HL-60/S4 (cell line): ENCODE measurements around the gene GAS7.
"Not testable (repeated sequence)": the region's sequence is repeated elsewhere in the genome, so short reads cannot be mapped to it uniquely, and the experiment has no call there.

Experiments
- in situ Hi-C: fragments of 300-500 bp; cut with MboI; formaldehyde crosslinking; loops from 2 replicates; pipeline ENCODE4 v1.14.3; 2022; ENCODE audit warnings: low sequenced_read_pairs

The GAS7 gene

DNA sequence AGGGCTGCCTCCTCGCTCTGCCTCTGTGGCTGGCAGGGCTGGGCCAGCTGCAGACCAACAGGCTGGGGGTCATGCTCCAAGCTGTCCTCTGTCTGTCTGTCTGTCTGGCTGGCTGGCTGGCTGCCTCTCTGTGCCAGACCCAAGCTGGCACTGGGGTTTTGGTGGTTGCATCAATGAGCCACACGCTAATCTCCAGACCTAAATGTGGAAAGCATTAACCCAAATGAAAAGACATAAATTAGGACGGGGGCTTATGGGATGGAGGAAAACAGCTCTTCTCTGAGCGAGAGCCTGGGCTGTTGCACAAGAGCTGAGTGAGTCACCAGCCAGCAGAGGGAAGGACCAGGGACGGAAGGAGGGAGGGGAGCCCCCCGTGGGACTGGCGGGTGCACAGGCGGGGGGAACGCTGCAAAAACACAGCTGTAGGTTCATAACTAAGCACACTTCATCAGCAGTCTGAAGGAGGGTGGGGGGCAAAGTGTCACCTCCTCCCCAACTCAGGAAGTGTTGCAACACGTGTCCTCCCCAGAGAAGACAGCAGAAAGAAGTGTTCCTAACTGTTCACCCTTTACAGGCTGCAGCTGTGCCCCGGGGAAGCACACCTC is 83.4 kb downstream of the GAS7 start:
- in situ Hi-C loops = no loop called here

DNA sequence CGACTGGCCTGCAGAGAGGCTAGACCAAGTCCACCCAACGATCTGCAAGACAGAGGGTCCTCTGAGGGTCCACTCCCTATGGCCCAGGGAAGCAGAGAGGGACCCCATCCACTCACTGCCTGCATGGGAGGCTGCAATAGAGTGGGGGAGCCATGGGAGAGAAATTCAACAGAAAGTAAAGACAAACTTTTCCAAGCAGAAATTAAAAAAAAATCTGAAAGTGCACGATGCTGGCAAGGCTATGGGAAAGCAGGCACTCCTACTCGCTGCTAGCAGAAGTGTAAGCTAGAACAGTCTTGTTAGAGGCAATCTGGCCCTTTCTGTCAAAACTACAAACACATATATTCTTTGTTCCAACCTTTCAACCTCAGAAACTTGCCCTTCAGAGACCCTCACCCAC is 85.4 kb downstream of the GAS7 start:
- in situ Hi-C loops = no loop called here

DNA sequence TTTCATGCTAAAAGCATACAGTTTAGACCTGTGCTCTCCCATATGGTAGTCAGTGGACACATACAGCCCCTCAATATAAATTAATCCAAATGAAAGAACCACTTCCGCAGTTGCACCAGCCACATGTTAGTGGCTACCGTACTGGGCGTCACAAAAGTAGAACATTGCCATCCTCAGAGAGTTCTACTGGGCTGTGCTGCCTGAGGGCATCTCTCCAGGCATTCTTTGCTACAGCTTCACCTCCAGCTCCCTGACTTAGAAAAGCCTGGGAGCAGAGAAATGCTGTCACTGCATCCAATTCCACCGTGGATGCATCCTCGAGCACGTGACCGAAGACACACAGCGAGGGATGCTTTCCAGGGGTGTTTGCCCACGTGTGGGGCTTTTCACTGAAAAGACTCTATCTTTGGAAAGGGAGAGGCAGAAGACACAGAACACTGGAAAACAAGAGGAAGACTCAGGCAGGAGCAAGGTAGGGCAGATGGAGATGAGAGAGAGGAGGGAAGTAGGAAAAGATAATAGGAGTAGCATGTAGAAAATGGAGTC is 86.4 kb downstream of the GAS7 start:
- in situ Hi-C loops = no loop called here

DNA sequence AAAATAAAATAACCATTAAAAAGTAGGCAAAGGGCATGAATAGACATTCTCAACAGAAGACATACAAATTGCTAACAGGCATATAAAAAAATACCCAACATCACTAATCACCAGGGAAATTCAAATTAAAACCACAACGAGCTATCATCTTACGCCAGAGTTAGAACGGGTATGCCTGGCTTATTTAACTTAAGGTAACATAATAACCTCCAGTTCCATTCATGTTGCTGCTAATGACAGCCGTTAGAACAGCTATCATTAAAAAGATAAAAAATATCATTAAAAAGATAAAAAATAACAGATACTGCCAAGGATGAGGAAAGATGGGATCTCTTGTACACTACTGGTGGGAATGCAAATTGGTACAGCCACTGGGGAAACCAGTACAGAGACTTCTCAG is 89.3 kb downstream of the GAS7 start:
- in situ Hi-C loops = no loop called here

DNA sequence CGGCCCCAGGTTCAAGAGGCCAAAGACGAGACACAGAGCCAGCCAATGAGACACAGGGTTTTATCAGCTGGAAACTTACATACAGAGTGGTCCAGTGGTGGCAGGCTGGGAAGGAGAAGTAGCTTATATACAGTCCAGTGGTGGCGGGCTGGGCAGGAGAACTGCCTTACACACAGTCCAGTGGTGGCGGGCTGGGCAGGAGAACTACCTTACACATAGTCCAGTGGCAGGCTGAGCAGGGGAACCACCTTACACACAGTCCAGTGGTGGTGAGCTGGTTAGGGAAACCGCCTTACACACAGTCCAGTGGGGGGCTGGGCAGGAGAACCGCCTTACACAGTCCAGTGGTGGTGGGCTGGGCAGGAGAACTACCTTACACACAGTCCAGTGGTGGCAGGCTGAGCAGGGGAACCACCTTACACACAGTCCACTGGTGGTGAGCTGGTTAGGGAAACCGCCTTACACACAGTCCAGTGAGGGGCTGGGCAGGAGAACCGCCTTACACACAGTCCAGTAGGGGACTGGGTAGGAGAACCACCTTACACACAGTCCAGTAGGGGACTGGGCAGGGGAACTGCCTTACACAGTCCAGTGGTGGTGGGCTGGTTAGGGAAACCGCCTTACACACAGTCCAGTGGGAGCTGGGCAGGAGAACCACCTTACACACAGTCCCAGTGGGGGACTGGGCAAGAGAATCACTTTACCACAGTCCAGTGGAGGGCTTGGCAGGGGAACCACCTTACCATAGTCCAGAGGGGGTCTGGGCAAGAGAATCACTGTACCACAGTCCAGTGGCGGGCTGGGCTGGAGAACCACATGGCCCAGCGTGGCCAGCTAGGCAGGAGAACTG is 90.9 kb downstream of the GAS7 start:
- in situ Hi-C loops = no loop called here

DNA sequence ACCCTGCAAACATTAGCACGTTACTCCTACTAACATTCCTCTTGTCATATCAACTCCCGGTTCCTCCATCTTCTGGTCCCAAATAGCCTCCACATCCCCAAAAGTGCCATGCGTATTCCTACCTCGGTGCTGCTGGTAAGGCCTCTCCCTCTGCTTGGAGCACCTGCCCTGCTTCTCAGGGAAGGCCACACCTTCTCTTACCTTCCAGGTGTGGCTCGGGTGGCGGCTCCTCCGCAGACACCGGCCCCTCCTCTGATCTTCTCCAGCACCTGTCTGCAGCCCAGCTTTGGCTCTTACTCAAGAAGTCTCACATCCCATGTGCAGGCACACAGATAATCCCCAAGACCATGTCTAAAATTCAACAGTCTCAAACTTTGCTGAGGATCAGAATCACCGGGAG is 92.3 kb downstream of the GAS7 start:
- in situ Hi-C loops = no loop called here

DNA sequence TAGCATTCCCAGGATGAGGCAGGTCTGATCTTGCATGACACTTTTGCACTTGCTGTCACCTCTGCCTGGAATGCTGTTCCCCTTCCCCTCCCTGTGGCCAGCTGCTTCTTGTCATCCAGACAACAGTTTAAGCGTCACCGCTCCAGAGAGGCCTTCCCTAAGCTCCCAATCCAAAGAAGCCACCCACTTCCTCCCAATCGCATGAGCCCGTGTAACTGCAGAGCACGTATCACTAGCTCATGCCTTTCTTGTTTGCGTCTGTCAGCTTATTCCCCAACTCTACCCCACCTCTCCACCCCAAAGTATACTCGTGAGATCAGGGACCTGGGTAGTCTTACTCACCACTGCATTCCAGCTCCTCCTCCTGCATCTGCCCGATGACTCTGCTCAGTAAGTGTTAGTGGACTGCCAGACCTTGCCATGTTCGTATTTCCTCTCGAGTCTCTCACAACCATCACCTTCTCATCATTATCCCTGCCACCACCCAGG is 92.8 kb downstream of the GAS7 start:
- in situ Hi-C loops = no loop called here

DNA sequence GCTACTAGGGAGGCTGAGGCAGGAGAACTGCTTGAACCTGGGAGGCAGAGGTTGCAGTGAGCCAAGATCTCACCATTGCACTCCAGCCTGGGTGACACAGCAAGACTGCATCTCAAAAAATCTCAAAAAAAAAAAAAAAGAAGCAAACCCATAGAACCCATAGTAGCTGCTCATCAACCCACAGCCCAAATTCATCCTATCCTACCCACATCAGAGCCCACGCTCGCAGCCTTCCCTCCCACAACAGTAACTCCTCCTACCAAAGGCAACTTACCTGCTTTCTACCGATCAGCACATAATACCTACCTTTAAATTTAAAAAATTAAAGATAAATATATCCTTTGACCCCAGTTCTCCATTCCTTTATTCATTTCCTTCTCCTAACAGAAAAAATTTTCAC is 94.7 kb downstream of the GAS7 start:
- in situ Hi-C loops = no loop called here

DNA sequence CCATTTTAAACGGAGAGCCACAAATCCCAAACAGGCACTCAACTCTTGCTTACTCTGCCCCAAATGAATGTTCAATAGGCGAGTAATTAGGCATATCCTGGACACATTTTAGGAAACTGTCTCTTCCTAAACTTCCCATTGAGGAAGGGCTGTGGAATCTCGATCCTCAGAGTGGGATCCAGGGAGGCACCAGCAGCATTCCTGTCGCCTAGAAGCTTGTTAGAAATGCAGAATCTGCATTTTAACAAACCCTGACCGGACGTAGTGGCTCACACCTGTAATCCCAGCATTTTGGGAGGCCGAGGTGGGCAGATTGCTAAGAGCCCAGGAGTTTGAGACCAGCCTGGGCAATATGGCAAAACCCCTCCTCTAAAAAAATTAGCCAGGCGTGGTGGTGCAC is 95.6 kb downstream of the GAS7 start:
- in situ Hi-C loops = no loop called here

DNA sequence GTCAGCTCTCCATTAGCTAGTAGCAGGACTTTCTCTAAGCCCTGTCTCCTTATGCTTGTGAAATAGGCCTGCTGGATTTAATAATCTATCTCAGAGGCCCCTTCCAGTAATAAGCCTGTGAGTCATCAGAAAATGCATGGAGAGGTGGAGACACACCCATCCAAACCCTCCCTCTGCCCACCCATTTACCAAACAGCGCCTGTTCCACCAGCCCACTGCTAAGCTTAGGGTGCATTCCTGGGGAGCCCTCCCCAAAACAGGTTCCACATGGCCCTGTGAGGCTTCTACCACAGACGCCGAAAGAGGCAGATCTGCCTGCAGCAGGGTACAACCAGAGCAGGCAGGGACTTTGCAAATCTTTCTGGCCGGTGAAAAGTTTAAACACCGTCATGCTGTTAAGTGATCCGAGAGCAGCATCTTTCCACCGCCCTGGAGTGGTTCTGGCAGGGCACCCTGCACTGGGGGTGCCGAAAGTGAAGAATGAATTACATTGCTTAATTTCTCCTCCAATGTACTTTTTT is 99.3 kb downstream of the GAS7 start:
- in situ Hi-C loops = no loop called here

DNA sequence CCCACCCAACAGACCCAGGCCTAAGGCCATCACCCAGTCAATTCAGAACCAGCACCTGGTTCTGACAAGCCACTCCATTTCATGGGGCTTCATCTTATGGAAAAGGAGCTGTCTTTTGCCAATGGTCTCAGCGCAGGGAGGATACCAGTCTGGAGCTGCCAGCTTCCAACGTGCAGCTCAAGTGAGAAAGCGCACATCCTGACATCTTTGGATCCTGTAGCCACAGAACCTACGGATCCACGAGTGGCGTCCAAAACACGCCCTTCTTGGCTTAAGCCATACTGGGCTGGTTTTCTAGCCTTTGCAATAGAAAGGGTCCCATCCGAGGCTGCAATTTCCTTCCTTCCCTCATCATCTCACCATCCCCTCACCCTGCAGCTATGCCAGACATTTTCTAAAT is 101.8 kb downstream of the GAS7 start:
- in situ Hi-C loops = no loop called here

DNA sequence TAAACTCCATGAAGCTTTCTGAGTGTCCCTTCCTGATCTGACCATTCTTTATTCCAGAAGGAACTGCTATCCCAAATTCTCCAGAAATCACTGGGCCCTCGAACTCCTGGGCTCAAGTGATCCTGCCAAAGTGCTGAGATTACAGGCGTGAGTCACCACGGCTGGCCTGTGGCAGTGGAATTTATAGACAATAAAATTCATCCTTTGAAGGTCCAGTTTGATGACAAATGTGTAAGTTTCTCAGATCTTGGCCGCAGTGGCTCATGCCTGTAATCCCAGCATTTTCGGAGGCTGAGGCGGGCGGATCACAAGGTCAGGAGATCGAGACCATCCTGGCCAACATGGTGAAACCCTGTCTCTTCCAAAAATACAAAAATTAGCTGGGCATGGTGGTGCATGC is 103.1 kb downstream of the GAS7 start:
- in situ Hi-C loops = not testable (repeated sequence)

DNA sequence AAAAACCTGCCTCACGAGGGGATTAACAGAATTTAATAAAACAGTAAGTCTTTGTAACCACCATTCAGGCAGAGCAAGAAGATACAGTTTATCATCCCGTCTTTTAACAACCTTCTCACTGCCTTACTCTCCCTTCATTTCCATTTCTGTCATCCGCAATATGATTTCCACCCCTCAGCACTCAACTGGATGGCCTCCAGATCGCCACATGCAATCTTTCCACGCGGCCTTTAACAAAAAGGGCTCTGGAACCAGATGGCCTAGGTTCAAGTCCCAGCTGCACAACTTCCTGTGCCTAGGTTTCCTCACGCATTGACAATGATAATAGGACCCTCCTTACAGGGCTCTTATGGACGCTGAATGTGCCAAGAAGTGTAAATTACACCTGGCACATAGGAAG is 103.6 kb downstream of the GAS7 start:
- in situ Hi-C loops = no loop called here

DNA sequence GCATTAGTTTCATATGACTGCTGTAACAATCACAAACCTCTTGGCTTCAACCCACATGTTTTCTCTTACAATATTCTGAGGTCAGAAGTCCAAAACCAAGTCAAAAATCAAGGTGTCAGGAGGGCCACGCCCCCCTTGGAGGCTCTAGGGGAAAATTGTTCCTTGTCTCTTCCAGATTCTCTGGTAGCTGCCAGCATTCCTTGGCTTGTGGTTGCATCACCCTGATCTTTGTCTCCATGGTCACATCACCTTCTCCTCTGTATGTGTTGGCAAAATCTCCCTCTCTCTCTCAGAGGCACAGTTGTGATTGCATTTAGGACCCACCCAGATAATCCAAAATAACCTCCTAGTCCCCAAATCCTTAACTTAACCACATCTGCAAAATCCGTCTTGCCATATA is 105.8 kb downstream of the GAS7 start:
- in situ Hi-C loops = no loop called here

DNA sequence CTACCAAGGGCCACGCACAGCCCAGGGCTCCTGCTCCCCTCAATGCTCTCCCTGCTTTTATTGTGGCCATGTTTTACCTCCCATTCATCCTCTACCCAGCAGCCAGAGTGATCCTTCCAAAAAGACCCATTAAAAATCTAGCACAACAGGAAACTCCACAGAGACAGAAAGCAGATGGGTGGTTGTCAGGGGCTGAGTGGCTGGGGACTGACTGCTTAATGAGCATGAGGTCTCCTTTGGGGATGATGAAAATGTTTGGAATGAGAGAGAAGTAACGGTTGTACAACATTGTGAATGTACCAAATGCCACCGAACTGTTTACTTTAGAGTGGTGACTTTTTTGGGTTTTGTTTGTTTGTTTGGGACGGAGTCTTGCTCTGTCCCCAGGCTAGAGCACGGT is 107.4 kb downstream of the GAS7 start:
- in situ Hi-C loops = no loop called here

DNA sequence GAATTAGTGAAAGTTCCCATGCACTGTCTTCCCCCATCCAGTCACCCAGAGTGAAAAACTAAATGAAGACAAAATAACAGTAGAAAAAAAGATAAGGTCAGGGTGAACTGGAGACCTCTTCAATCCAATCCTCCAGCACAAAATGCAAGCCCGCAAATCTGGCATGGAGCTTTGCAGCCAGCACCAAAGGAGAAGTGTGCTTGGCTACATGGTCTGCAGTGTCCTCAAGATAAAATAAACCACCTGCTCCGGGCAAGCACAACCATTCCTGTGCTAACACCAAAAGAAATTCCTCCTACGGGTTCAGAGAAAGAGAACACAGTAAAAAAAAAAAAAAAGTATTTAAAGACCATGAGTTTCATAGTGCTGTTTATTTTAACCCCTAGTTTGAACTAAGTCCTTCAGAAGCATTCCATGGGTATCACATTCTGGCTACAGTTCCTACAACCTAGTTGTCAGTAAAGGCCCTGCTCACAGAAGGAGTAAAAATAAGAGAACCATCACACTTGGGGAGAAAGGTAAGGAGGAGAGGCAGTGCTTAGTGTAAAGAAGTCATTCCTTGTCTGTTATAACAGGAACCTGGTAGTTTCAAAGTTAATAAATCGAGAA is 109.1 kb downstream of the GAS7 start:
- in situ Hi-C loops = no loop called here

DNA sequence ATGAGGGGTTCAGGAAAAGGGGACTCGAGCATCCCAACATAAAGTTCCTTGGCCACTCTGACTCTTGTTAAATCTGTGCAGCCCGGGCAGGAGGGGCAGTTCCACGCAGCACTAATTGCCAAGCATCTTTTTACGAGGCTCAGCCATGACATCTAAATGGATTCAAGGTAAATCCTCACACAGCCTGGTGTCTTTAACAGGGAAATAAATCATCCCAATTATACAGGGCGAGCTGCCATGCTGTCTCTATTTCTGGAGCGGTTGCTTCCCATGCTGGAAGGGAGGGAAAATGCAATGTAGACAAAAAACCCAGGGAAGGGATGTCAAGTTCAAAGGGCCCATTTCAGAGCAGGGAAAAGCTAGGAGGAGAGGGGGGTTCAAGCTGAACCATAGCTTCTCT is 110.0 kb downstream of the GAS7 start:
- in situ Hi-C loops = no loop called here

DNA sequence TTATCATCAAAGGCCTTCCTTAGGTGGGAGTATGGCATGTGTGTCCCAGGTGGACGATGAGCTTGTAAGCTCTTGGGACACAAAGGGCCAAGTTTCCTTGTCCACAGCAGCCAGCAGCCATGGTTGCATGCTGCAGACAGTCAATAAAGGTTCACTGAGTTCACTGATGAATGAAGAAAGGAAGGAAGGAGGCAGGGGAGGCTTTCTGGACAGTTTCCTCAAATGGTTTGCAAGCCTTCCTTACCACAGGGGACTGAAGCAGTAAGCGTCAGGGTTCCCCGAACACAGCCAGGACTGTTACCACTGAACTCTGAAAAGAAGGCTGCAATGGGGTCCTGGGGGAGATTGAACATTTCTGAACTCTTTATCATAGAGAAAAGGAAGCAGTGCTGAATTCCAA is 111.1 kb downstream of the GAS7 start:
- in situ Hi-C loops = no loop called here

DNA sequence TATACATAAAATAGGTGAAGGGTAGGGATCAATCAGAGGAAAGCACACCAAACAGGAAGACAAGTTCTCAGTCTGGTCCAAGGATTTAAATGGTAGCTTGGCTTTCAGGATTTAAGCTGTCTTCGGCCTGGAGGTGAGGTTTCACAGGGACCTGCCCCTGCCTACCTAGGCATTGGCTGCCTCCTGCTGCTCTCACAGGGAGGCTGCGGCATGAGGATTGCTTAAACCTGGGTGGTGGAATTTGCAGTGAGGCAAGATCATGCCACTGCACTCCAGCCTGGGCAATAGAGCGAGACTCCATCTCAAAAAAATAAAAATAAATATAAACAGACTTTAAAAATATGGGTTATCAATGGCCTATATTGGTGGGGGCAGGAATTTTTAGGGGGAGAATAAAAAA is 114.5 kb downstream of the GAS7 start:
- in situ Hi-C loops = no loop called here

DNA sequence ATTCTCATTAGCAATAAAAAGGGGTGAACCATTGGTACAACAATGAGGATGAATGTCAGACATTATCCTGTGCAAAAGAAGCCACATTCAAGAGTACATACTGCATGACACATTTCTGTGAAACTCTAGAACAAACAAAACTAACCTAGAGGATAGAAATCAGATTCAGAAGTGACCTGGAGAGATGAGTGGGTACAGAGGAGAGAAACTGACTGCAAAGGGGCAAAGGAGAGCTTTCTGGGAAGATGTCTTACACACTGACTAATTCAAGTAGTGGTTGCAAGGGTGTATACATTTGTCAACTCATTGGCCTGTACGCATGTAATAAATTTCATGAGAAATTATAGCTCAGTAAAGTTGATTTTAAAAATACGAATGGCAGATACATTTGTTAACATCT is 115.6 kb downstream of the GAS7 start:
- in situ Hi-C loops = no loop called here

DNA sequence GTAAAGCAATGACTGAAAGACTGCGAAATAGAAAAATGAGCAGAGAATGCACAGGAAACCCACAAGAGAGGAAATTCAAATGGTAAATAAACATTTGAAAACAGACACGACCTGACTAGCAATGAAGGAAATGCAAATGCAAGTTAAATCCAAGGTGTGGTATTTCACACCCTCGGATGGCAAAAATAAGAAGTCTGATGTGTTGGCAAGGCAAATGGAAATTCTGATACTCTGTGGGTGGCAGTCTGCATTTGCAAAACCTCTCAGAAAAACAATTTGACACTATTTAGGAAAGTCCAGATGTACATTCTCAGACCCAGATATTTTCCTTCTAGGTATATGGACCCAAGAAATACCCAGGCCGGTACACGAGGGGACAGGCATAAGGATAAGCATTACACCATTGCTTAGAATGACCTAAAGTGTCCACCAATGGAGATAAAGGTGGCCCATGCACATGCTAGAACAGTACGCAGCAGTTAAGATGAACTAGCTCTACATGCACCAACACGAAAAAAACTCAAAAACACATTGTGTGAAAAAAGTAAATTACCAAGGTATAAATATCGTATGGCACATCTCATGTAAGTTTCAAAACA is 116.7 kb downstream of the GAS7 start:
- in situ Hi-C loops = no loop called here
